Left lobe of liver (tissue), 2 donors: ENCODE measurements around the gene KRTAP4-16. TPM values are rescaled to one million over a fixed set of nuclear protein-coding genes. Genes with fewer than 3 reads are reported as not detected.
"Not testable (repeated sequence)": the region's sequence is repeated elsewhere in the genome, so short reads cannot be mapped to it uniquely, and the experiment has no call there.

Experiments used
- ATAC-seq: fragments of 200-7000 bp; cut with Tn5 transposase; one replicate; pipeline ENCODE4 v1.9.1; 2020; ENCODE audit warnings: mild to moderate bottlenecking, moderate library complexity
- DNase-seq: peaks from one replicate; pipeline ENCODE4 v3.0.0-alpha.2; 2020; ENCODE audit warnings: low spot score
- total RNA-seq: library from RNA; stranded (reverse); gene quantifications from one replicate; pipeline ENCODE4 v1.2.1, GENCODE V29; 2021
- donor health status: DM: no; HTN: no; CAD: no; lungs with moderate emphysema.
- donor health status: DM: no; HTN: yes; CAD: no.

KRTAP4-16 gene
- total RNA-seq, 1 donor from 2014 or later, result not detected

GRCh38 chr17:41119696-41120690, 18.0 kb upstream of the KRTAP4-16 start:
- not testable (repeated sequence) for ATAC-seq, DNase-seq

- DNase-seq, result no peak
- no peak for ATAC-seq
These were observed 16.7 kb upstream of the KRTAP4-16 start for GRCh38 chr17:41118721-41119120.

GRCh38 chr17:41117846-41118386, 15.9 kb upstream of the KRTAP4-16 start, which contains the start of gene KRTAP4-11:
KRTAP4-11 (minus strand) TSS chr17:41118373; CDS start chr17:41118315, 58 bp downstream.
- DNase-seq, ATAC-seq: not testable (repeated sequence)

- no peak for ATAC-seq
These were observed 14.3 kb upstream of the KRTAP4-16 start for GRCh38 chr17:41116297-41116696.

GRCh38 chr17:41111151-41111885, 9.3 kb upstream of the KRTAP4-16 start:
- no peak for ATAC-seq
- no peak for DNase-seq

More at GRCh38 chr17:41116297-41116696, 14.3 kb upstream of the KRTAP4-16 start:
- no peak for DNase-seq

- not testable (repeated sequence) for ATAC-seq, DNase-seq
These were observed 6.8 kb upstream of the KRTAP4-16 start for GRCh38 chr17:41108728-41109386.

- ATAC-seq (no peak), DNase-seq (no peak)
These were observed 6.0 kb upstream of the KRTAP4-16 start for GRCh38 chr17:41107941-41108450.

- ATAC-seq, DNase-seq: not testable (repeated sequence)
These were observed 3.3 kb upstream of the KRTAP4-16 start, which contains the start of gene KRTAP4-9 for GRCh38 chr17:41105347-41105746. KRTAP4-9 (plus strand) TSS chr17:41105389; CDS start chr17:41105389, 0 bp downstream.

GRCh38 chr17:41104386-41105038, 2.5 kb upstream of the KRTAP4-16 start:
- not testable (repeated sequence) for ATAC-seq, DNase-seq

GRCh38 chr17:41103896-41104295, 1.9 kb upstream of the KRTAP4-16 start:
- DNase-seq, result no peak
- ATAC-seq, result no peak

- ATAC-seq, DNase-seq: not testable (repeated sequence)
These were observed 2.1 kb downstream of the KRTAP4-16 start for GRCh38 chr17:41099682-41100480.

GRCh38 chr17:41098481-41098880, 3.5 kb downstream of the KRTAP4-16 start:
- DNase-seq (no peak), ATAC-seq (no peak)

- DNase-seq, result no peak
- ATAC-seq, result no peak
These were observed 4.0 kb downstream of the KRTAP4-16 start, which contains the start of gene KRTAP4-8 for GRCh38 chr17:41098042-41098441. KRTAP4-8 (minus strand) TSS chr17:41098142; CDS start chr17:41098084, 58 bp downstream.

GRCh38 chr17:41096055-41096454, 6.0 kb downstream of the KRTAP4-16 start:
- ATAC-seq (no peak), DNase-seq (no peak)

- DNase-seq, ATAC-seq: not testable (repeated sequence)
These were observed 13.2 kb downstream of the KRTAP4-16 start for GRCh38 chr17:41088760-41089352.

GRCh38 chr17:41084100-41084856, 17.7 kb downstream of the KRTAP4-16 start, which contains the start of gene KRTAP4-7:
KRTAP4-7 (plus strand) TSS chr17:41084150; CDS start chr17:41084207, 57 bp downstream.
- ATAC-seq, DNase-seq: not testable (repeated sequence)

GRCh38 chr17:41083427-41083826, 18.6 kb downstream of the KRTAP4-16 start:
- DNase-seq, ATAC-seq: not testable (repeated sequence)
